GM19035 (cell line): ENCODE results near the gene FADS3.

Experiments used
- ATAC-seq: cut with Tn5 transposase; IDR thresholded peaks from one replicate; pipeline ENCODE4 v1.9.1; 2021; ENCODE audit not compliant: unreplicated experiment

FADS3 gene

DNA sequence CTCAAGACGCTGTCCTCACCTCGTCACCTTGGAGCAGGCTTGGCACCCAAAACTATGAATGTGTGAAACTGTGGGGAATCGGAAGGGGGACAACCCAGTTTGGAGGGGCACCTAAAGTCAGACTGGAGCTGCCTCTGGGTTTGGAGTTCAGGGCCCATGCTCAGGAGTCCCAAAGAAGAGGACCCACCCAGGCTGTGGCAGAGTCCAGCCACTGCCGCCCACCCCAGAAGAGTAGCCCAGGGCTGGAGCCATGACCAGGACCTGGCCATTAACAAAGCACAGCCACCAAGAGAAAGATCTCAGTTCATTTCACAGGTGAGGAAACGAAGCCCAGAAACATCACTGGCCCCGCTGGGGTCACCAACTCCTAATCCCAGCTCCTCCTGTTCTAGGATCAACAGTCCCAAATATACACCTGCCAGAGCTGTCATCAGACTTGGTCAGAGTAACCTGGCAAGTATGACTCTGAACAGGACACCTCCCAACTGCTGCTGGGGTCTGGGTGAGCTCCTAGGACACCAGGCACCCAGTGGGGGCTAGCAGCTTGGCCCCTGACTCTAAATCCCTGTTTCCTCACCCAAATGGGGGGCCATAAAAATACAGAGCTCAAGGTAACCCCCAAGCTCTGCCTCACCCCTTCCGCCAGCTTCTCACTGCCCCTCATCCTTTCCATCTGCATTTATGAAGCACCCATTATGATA, 23.3 kb upstream of the FADS3 start:
- ATAC-seq: no peak

DNA sequence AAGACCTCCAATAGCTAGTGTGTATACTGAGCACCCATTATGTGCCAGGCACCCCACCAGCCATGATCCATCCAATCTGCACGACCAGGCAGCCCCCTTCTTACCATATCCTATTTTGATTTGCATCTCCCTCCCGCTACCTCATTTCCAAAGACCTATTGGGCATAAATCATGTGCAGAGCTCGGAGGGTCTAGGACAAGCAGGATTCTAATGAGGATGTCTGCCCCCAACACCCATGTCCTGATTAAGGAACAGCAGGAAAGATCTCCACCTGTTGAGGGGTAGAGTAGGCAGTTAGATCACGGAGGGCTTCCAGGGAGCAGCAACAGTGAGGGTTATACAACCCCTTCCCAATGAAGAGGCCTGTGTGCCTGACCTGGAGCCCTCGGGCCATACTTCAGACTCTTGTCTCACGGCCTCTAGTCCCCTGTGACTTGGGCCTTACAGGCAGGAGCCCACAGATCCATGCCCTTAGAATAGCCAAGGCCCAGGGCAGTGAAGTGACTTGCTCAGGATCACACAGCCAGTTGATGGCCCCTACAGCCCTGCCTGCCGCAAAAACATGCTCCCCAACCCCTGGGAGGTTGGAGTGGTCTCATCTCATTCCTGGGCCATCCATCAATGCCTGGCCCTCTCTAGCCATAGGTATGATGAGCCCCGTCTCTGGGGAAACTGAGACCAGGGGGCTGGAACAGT, 22.5 kb upstream of the FADS3 start:
- ATAC-seq: no peak

DNA sequence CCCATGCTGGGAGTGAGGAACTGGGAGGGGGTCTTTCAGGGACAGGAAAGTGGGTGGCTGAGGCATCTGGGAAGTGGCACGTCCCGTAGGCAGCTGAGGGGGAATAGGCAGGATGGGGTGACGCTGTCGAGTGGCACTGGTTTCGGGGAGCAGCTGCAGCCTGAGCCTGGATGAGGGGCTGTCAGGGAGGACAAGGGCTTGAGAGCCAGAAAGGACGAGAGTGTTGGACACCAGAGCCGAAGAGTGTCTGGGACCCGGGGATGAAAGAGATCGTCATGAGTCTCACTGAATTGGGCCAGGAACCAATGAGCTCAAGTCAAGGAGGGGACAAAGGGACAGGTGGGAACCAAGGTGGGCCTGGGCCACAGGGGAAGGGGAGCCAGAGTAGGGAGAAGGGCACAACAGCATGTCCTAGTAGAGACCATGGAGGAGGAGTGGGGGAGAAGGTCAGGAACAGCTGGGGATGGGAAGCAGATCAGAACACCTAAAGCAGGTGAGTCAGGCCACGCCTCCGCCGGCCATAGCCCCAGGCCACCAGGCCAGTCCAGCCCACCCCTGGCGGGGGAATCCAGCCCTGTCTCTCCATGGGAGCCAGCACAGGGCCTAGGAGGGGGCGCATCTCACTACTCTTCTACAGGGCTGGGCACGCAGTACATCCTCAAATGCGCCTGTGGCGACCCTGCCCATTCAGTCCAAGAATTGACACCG, 21.8 kb upstream of the FADS3 start:
- no peak for ATAC-seq

DNA sequence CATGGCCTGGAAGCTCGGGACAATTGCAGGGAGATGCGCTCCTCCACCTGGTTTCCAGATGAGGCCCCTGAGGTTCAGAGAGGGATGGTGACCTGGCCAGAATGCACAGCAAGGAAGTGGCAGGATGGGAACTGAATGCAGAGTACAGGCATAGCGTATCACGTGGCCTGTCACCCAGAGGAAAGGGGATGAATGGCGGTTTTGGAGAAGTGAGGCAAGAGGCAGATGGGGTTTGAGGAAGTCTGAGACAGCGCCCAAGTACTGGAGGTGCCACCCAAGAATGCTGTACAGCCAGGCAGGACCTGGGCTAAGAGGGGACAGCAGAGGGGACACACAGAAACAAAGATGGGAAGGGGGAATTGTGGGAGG, 21.2 kb upstream of the FADS3 start:
- ATAC-seq: no peak

DNA sequence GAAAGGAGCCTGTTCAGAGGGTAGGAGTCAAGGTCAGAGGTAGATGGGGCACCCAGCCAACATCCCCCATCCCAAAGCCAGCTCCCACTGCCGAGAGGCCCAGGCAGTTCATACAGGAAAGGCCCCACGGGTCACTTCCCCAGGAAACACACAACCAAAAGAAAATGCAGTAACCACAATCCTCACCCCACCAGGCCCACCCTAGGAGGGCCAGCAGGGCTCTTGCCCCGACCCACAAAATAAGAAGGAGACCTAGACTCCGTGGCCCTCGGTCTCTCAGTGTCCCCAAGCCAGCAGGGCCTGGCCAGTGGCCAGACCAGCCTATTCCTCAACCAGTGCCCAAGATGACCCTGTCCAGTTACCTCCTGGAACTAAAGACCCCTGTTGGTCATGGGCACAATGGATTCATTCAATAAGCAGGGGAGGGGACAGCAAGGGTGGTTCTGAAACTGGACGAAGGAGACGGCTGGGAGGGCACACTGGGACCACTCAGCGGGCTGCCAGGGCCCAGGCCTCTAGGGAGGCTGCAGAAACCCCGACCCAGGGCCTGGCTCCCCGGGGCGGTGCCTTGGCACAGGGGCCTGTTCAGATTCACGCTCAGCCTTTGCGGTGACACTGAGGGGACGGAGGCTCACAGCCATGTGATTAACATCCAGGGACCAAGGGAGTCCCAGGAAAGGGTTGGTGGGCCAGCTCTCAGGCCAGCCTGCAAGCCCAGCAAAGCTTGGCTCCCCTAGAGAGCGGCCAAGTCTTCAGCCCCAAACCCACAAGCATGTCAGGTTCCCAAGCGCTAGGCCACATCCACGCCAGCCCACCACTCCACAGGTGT, 20.6 kb upstream of the FADS3 start:
- no peak for ATAC-seq

DNA sequence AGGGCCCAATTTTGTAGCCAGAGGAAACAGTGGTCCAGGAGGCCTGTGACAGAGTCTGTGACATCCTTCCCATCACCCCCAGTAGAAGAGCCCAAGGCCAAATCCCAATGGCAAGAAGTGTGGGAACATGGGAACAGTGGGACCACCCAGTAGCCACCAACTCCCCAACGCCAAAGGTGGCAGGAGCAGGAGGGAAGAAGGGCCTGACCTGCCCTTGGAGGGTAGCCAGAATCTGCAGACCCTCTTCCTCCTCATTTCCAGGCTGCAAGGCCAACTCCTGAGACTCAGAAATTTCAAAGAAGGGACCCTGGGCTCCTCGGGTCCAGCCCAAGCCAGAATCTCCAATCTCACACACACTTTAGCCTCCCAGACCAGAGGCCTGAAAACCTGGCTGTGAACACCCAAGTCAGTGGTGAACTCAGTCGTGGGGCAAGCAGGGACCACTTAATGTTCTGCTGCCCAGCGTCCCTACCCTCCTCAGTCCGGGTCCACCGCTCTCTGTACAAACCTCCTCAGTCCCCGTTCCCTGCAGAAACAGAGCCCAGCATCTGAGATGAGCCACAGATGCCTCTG, 19.9 kb upstream of the FADS3 start:
- no peak for ATAC-seq

DNA sequence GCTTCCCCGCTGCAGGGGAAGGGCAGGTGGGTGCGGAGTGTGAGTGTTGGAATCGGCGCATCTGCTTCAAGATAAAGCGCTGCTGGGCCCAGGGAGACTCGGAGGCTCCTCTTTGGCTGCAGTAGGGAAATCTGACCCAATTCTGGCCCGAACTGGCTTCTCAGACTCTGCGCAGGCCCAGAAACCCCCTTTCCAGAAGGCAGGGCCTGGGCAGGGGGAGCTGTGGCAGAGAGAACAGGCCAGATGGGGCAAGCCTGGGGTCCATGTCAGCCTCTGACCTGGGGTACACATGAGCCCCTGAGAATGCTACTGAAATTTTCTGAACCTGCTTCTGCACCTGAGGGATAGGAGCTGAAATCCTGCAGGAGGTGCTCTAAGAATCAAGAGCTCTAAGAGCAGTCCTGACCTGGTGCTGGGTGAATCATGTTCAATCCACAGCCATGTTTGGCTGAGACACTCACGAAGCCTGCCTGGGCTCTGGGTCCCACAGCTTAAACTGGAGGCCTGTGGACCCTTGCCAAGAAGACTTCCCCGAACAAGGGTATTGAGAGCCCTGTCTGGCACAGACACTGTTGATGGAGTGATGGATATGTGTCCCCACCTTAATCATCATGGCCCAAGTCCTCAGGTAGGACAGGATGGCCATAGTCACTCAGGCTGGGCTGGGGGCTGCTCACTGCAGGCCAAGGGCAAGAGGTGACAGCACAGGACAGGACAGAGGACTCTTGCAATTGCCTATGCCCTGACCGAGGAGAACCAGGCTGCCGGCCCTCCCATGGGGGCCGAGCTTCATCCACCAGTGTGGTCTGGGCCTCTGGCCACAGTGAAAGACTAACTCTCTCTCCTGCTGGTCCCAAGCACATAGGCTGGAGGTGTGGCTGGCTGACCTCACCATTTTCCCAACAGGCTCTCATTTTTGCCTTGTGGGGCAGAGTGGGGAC, 19.1 kb upstream of the FADS3 start:
- ATAC-seq: no peak

DNA sequence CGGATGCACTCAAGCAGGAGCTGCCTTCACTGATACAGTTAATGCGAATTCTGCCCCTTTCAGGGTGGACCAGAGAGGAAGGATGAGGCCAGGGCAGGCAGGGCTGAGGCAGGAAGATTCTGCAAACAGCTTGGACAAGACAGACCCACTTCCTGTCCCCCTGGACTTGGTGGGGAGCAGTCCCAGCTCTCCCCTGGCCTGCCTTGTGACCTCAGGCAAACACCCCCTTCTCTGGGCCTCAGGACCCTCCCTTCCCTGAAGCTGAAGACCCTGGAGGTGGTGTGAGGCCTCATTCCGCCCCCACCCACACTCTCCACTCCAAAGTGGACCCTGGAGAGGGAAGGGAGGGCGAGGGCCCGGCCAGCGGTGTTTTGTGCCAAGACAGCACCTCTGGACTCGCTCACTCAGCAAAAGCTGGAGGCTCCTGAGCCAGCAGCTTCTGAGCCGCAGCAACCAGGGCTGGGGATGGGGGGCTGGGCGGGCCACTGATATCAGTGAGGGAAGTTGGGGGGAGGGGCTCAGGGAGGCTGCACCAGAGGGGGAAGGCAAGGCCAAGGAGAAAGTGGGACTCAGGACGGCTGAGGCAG, 17.5 kb upstream of the FADS3 start:
- ATAC-seq: no peak

DNA sequence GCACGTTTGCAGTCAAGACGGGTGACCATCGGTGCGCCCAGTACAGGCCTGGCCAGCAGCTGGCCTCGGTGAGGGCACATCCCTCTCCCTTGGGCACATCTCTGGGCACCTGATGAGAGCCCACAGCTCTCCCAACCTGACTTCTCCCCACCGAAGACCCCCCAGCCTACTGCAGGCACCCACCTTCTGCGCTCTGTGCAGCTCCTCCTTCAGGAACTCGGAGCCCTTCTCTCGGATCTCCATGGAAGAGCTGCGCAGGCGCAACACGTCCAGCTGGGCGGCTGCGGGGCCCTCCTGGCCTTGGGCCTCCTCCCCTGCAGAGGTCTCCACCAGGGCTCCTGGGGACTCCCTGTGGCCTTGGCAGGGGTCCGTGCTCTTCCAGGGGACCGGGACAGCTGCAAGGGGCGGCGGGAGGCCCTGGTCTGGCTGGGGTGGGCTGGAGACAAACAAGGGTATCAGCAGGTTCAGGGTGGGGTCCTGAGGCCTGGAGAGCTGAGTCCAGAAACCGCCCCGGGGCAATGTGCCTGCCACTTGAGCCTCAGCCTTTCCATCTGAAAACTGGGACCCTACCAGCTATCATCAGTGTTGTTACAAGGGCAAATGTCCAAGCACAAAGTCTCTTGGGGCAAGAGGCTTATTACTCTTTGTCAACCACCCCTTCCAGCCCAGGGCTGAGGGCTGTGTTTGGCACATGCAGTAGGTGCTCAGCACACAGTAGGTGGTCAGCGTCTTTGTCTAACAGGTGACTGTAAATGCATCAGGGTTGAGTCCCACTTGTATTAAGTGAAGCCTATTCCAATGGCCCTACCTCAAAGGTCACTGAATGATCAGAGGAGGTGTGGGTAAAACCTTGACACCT, 16.8 kb upstream of the FADS3 start:
- ATAC-seq: no peak

DNA sequence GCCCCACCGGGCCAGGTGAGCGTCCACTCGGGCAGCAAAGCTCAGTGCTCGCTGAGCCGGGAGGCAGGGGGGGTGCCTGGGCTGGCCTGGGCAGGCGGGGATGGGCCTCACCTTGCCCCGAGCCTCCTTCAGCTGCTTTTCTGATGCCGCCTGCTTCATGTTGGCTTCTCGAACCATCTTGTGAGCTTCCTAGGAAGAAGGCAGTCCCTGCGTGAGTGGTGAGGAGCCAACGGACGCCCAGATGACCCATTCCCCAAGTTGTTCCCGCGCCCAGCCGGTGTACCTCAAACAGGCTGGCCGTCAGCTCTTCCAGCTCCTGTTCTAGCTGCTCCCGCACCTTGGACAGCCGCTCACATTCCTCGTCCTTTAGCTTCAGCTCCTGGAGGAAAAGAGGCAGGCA, 15.9 kb upstream of the FADS3 start:
- no peak for ATAC-seq

DNA sequence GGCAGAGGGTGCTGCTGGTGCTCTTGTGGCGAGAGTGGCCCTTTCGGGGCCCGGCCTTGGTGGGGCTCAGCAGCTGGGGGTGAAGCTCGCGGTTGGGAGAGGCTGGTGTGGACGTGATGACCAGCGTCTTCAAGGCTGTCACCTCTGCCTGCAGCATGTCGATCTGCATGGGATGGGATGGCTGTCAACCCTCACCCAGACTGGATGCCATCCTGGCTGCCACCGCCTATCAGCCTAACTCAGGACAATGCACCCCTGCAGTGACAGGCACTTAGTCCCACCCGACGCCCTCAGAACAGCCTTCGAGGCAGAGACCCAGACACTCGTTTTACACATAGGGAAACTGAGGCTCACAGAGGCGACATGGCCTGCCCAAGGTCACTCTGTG, 15.2 kb upstream of the FADS3 start:
- no peak for ATAC-seq

DNA sequence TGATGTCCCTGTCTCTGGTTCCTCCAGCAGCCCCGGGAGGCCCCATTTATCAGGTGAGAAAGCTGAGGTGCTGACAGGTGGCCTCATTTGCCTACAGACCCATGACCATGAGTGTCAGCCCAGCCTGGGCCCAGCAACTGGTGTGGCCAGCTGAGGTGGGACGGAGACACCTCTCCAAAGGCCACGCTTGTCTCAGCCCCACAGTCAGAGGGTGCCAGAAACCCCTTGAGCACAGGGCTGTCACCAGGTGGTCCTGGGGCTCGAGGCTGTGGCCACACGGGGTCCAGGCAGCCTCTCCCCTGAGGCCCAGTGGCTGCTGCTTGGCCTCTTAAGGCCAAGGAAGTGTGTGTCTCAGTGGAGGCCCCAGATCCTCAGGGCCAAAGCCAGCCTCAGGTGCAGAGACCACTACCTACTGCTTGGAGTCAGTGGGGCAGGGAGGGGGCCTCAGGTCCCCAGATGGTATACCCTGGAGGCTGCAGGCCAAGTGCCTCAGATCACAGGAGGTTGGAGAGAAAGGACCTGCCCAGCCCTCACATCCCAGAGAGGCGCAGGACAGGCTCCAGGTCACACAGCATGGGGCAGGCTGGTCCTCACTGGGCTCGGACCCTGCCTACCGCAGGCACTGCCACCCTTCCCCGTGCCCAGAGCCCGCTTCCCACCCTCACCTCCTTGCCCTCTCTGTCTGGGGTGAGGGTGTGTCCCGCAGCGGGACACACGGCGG, 14.6 kb upstream of the FADS3 start:
- ATAC-seq: no peak

DNA sequence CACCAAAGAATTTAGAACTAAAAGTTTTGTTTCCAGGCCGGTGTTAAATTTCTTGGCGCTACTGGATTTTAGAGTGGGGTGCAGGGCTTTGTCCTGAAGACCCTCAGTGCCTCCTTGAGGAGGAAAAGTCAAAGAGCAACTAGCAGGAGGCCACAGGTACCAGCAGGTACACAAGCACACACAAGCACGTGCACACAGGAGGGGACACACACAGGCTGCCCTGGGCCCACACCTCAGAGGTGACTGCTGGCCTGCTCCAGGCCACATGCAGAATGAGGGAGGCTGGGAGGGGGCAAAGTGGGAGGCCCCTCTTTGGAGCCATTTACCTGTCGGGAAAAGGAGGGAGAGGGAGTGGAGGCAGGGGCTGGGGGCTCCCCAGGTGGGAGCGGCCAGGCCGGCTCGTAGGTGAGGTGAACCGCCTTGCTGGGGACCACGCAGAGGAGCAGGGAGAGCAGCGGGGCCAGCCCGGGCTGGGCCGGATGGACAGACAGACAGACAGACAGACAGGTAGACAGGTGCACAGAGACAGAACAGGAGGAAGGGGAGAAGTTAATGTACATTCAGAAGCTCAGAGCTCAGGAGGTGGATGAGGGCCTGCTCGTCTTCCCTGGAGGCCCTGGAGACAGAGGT, 13.8 kb upstream of the FADS3 start:
- ATAC-seq: no peak

DNA sequence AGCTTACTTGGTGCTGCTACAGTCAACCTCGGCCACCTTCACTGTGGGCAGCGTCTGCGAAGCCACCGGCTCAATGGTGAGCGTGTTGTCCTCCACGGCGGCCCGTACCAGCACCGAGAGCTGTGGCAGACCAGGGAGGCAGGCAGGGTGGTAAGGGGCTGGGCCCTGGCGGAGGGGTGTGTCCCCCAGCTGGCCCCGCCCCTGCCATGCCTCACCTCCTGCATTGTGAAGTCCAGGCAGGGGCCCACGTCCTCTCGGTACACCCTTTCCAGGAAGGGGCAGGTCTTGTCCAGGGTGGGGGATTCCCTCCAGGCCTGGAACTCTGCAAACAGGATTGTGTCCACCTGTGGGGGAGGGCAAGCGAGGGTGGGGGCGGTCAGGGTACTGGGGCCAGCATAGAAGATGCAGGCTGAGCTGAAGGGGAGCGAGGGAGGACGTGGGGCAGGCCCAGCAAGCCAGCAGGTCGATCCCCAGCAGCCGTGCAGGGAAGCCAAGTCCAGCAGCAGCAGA, 13.2 kb upstream of the FADS3 start:
- ATAC-seq: no peak

DNA sequence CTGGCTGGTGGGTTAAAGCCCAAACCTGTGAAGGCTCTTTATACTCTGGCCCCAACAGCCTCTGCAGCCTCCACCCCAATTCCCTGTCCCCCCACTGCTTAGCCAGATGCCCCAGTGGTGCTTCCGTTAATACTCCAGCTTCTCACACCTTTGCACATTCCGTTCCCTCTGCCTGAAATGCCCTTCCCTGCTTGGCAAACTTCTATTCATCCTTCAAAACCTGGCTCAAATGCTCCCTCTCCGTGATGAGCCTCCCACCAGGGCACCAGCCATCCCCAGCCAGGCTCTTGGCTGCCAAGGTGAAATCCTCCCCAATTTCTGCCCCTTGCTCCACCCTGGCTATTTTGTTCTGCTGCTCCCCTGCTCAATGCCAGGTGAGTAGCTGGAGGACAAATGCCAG, 12.5 kb upstream of the FADS3 start:
- ATAC-seq: no peak

DNA sequence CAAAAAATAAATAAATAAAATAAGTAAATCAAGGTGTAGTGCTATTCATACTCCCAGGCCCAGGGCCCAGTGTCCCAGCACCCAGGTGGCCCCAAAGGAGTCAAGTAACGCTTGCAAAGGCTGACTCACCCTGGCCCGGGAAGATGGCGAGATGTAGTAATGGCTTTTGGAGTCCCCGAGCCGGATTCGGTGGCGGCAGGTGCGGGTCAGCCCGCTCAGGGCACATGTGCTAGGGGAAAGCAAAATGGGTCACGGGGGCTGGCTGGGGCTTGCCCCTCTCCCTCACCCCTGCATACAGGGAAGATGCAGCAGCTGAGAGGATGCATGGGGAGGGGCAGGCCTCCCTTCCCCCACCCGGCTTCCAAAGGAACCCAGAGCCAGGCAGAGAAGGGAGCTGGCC, 11.0 kb upstream of the FADS3 start:
- no peak for ATAC-seq

DNA sequence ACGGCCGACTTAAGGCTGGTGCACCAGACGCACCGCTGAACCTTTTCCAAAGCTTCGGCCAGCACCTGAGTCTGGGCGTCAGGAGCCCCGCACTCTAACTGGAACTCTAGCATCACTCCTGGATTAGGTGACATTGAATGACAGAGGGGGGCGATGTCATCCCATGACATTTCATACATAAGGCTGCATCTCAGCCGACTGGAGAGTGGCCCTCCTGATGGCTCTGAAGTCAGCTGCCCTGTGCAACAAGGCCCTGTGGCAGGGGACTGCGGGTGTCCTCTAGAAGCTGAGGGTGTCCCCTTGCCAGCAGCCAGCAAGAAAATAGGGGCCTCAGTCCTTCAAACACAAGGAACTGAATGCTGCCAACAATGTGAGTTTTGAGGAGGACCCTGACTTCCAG, 10.1 kb upstream of the FADS3 start:
- ATAC-seq: no peak
